NCI-H2107 treated with DMSO at 0.1 percent for 48 hours (cell line): Measurements from ENCODE around the gene TRMT1.
A peak's percentile ranks its signal among the peaks of the same experiment; 100 is the strongest.

Experiments used
- DNase-seq: peaks from one replicate; lab custom pipeline; 2025; ENCODE audit not compliant: unreplicated experiment; lab: John Stamatoyannopoulos, UW

TRMT1 gene

GRCh38 chr19:13092606-13093235, 23.8 kb downstream of the TRMT1 start:
- DNase-seq: no peak

GRCh38 chr19:13092158-13092543, 24.4 kb downstream of the TRMT1 start:
- DNase-seq: no peak

DNA sequence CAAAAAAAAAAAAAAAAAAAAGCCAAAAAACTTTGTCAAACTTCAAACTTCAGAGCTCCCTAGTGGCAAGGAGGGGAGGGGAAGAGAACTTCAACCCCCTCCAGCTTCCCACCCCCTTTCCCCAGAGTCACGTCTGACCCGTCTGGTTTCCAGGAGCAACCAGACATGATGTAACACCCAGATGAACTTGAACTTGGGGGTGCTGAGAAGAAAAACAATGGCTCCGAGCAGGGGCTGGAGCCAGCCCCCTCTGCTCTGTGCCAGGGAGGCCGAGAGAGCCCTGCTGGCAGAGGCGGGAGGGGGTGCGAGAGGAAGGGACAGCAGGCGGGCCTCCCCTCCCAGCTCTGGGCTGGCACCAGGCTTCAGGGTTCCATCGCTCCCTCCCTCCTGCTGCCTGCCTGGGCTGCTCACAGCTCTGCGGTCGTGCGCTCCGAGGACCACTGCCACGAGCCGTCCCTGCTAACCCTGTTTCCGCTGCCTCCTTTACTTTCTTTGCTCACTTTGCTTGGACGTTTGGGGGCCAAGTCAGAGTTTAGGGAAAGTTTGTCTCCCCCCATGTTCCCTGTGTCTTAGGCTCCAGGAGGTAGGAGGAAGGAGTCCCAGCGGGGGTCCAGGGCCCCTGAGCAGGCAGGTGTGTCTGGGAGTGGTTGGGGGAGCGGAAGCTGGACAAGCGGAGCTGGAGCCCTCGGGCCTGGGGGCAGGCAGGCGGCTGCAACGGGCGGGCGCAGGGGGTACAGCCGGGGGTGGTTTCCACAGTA, 25.0 kb downstream of the TRMT1 start:
- no peak for DNase-seq

DNA sequence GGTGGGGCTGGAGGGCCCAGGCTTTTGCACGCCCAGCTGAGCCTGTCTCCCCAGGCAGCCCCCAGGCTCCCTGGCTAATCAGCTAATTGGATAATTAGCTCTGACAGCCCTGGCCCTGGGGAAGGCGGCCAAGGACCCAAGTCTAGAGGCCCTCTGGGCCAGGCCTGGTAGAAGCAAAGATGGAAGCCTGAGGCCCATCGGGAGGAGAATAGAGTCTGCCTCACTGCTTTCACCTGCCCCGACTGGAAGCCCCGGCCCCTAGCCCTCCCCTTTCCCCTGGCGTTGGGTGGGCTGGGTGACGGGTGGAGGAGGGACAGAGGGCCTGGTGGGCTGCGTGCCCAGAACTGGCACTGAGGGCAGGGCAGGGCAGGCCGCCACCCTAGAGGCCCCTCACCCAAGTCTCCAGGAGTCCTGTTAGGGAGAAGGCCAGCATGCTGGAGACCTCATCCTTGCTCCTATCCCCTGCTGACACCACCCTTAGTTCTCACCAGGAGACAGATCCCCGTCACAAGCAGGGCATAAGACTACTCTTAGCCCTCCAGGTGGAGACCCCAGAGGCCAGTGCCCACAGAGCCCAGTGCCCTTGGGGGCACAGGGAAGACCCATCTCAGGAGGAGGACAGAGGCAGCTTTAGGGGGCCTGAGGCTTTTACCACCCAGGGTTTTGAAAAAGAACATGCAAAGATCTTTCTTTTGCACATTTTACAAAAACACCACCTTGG, 25.9 kb downstream of the TRMT1 start:
- no peak for DNase-seq

DNA sequence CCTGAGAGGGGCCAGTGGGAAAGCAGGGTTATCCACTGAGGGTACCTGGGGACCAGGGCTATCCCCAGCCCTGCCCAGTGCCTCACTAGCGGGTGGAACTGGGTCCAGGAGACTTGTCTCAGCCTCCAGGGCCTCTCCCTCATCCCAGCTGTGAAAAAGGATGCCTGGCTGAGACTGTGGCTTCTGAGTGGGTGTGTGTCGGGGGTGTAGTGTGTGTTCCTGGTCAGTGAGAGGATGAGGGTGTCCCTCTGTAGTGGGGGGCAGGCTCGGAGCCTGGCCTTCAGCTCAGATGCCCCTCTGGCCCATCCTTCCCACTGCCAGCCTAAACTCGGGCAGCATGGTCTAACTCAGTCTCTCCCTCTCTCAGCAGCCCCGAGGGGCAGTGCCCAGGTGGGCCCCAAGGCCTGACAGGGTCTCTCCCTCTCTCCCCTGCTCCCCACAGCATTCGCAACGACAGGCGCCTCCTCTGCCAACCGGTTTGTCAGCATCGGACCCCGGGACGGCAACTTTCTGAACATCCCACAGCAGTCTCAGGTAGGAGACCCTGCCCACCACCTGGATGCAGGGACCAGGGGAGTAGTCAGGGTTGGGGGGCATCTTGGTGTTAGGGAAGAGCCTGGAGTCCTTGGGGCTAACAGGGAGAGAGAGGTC, 26.6 kb downstream of the TRMT1 start:
- no peak for DNase-seq

GRCh38 chr19:13089139-13089856, 27.2 kb downstream of the TRMT1 start:
- DNase-seq: no peak

DNA sequence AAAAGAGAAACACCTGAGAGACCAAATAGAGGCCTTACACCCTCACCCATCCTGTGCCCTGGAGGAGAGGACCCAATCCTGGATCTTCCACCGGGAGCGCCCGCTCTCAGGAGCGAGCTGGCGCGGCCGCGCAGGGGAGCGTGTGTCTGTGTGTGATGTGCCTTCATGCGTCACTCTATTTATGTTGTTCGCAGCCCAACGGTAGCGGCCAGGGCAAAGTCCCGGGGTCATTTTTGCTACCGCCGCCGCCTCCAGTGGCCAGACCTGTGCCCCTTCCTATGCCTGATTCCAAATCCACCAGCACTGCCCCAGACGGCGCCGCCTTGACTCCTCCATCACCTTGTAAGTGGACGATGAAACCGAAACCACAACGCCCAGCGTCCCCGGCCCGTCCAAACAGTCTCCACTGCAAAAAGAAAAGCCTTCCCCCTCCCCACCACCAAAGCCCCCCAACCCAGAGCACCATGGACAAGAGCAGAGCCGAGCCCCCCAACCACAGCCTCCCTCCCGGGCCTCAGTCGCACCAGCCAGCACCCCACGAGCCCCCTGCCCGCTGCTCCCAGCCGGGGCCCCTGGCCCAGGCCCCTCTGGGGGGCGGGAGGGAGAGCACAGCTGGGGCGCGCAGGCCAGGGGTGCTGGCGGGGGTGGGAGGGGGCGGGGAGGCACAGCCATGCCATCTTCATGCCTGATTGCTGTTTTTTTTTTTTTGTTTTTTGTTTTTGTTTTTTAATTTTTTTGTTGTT, 28.6 kb downstream of the TRMT1 start:
- DNase-seq: no peak

GRCh38 chr19:13087295-13087694, 29.2 kb downstream of the TRMT1 start:
- no peak for DNase-seq

DNA sequence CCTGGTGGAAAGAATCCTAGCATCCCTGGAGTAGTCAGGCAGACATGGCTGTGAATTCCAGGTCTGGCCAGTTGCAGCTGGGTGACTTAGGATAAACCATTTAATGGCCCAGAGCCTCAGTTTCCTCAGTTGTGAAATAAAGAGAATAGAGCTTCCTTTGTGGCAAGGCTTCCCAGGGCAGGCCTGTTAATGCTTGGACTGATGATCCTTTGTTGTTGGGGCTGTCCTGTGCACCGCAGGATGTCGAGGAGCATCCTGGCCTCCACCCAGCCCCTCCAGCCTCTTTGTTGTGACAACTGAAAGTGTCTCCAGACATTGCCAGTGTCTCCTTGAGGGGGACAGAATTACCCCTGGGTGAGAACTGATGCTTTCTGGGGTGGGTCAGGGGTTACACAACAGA, 30.2 kb downstream of the TRMT1 start:
- DNase-seq: no peak

- DNase-seq: no peak
Observed at GRCh38 chr19:13085666-13086065, 30.9 kb downstream of the TRMT1 start.

DNA sequence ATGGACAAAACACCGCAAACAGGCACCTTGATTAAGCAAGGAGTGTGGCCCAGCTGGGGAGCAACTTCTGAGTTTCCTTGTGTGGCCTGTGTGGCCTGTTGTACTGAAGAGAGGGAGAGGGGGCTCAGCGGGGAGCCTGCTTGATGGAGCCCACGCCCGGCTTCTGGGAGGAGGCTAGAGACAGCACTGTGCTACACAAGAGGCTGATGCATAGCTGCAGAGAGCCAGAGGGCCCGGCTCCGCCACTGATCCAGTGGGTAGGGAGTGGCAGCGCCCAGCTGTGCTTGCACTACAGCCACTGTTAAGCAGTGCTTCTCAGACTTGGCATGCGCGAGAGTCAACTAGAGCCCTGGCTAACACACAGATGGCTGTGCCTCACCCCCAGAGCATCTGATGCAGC, 32.9 kb downstream of the TRMT1 start:
- DNase-seq: no peak

DNA sequence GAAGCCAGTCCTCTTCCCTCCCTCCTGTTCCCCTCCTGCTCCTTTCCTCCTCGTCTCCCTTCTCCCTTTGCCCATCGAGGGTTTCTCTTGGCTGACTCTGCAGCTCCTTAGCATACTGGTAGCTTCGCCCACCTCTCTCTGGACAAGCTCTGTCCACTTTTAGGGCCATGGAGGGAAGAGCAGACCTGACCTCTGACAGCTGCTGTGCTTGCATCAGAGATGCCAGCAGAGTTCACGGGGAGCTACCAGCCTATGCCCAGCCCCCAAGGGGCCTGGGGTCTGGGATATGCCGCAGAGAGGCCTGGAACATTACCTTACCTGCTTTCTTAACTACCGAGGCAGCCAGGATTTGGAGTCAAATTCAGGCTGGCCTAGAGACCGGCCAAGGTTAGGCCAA, 33.5 kb downstream of the TRMT1 start:
- DNase-seq: no peak

- peak; percentile 89 for DNase-seq
Observed at GRCh38 chr19:13082192-13083007, 34.1 kb downstream of the TRMT1 start.

DNA sequence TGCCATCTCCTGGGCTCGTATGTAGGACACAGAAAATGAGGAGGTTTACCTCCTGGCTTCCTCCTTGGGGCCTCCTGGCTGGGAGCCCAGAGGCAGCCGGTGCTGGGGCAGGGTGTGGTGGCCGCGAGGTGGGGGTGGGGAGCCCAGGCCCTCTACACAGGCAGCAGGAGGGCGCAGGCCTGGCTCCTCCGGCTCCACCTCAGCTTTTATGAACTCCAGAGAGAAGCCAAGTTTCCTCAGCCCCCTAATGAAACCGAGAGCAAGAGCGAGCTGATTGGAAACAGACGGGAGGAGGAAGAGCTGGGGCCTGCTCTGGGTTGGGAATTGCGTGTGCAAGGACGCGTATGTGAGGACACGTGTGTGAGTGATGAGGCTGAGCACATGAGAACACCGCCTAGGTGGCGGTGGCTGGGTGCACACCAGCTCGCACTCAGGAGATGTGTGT, 37.0 kb downstream of the TRMT1 start:
- peak; percentile 21 for DNase-seq

- DNase-seq: no peak
Observed at GRCh38 chr19:13078897-13079541, 37.5 kb downstream of the TRMT1 start.

DNA sequence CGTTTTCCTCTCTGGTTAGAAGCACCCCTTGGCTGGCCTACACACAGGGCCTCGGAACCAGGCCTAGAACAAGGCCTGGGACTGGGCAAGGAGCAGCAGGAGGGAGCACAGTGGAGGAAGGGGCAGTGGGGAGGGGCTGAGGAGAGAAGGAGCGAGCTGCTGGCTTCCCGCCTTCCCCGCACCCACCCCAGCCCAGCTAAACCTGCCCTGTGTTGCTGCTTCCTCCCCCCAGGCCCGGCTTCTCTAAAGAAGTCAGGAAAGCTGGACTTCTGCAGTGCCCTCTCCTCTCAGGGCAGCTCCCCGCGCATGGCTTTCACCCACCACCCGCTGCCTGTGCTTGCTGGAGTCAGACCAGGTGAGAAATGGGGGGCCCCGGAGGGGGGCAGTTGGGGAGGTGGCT, 38.2 kb downstream of the TRMT1 start:
- no peak for DNase-seq

DNA sequence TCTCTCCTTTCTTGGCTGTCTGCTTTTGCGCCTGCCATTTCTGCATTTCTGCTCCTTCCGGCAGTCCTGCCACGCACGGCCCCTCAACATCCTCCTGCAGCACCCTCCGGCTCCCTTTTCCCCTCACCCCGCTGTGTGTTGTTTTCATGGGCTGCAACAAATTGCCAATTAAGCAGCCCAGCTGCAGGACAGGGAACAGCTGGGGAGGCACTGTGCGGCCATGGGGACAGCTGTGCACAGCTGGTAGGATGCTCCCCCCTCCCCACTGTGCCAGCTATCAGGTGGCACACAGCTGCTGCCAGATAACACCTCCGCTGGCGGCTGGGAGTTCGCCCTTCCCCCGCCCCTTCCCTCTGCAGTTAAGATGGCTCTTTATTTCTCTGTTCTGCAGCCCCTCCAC, 39.3 kb downstream of the TRMT1 start:
- DNase-seq: no peak

- DNase-seq: no peak
Observed at GRCh38 chr19:13076787-13077186, 39.8 kb downstream of the TRMT1 start.

- no peak for DNase-seq
Observed at GRCh38 chr19:13076320-13076719, 40.2 kb downstream of the TRMT1 start.
